ENCODE results near the gene RGPD4.
"Not testable (repeated sequence)": the region's sequence is repeated elsewhere in the genome, so short reads cannot be mapped to it uniquely, and the experiment has no call there.

Gene RGPD4

DNA sequence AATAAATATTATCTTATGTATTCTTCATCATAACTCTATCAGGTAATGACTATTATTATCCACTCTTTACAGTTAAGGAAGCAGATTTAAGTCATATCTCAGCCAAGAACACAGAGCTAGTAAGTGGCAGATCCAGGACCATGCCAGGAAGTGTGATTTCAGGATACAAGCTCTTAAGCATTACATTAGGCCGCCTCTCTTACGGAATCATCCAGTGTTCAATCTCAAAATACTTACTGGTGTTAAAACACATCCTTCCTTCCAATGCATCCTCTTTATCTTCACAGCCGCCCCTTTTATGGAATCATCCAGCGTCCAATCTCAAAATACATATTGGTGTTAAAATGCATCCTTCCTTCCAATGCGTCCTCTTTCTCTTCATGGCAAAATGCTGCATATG, 14.7 kb upstream of the RGPD4 start:
- TF ChIP-seq, protein P1, sequence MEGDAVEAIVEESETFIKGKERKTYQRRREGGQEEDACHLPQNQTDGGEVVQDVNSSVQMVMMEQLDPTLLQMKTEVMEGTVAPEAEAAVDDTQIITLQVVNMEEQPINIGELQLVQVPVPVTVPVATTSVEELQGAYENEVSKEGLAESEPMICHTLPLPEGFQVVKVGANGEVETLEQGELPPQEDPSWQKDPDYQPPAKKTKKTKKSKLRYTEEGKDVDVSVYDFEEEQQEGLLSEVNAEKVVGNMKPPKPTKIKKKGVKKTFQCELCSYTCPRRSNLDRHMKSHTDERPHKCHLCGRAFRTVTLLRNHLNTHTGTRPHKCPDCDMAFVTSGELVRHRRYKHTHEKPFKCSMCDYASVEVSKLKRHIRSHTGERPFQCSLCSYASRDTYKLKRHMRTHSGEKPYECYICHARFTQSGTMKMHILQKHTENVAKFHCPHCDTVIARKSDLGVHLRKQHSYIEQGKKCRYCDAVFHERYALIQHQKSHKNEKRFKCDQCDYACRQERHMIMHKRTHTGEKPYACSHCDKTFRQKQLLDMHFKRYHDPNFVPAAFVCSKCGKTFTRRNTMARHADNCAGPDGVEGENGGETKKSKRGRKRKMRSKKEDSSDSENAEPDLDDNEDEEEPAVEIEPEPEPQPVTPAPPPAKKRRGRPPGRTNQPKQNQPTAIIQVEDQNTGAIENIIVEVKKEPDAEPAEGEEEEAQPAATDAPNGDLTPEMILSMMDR (IDR thresholded peaks at IDR 0.05; ENCODE audit: insufficient read depth, low read length, poor library complexity, severe bottlenecking): no peak

DNA sequence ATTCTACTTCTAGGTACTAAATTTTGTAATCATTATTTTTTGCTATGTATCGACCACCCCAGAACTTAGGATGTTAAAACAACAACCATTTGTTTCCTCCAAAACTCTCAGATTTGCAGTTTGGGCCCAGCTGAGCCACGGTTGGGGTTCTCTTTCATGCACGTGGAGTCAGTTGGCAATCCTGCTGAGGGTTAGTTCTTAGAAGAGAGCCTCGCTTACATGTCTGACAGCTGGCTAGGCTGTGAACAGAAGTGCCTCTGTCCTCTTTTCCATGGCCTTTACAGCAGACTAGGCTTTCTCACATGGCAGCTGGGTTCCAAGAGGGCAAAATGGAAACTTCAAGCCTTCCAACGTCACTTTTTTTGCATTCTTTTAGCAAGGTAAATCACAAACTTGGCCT, 9.3 kb upstream of the RGPD4 start:
- no peak overlapping the region for H3K4me3 ChIP-seq (replicated peaks; ENCODE audit: low read depth, low read length)
- no peak for DNase-seq (ENCODE audit: extremely low read depth, insufficient read length)
- TF ChIP-seq, protein P1 (IDR thresholded peaks at IDR 0.05; ENCODE audit: insufficient read depth, low read length, poor library complexity, severe bottlenecking): no peak

More for the DNA sequence above, 14.7 kb upstream of the RGPD4 start:
- H3K36me3 ChIP-seq (ENCODE audit: control insufficient read depth, insufficient read depth, low read length): no peaks in the 10 kb centered on the region
- no peak for DNase-seq (ENCODE audit: extremely low read depth, insufficient read length)
- no peaks in the 10 kb centered on the region for H3K27me3 ChIP-seq (replicated peaks; ENCODE audit: control insufficient read depth, insufficient read depth, low read length)
- H3K4me3 ChIP-seq (replicated peaks; ENCODE audit: low read depth, low read length): no peak overlapping the region

DNA sequence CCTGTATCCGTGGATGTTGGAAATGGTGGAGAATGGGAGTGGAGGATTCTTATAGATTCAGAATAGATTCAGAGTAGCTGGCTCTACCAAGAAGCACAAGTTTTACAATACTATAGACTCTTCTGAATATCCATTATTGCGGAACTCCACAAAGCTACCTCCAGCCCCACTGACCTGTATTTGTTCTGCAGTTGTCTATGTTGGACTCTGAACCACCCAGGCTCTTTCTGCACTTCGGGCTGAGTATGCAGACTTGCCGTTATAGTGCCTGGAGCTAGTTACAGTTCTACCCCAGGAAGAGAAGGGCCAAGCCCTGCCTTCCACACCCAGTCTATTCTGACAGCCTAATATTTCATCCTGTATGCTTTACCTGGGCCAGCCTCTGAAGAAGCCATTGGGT, 4.4 kb upstream of the RGPD4 start:
- no peak overlapping the region for H3K4me3 ChIP-seq (replicated peaks; ENCODE audit: low read depth, low read length)
- H3K27me3 ChIP-seq (replicated peaks; ENCODE audit: control insufficient read depth, insufficient read depth, low read length): no peaks in the 10 kb centered on the region
- TF ChIP-seq, protein P1 (IDR thresholded peaks at IDR 0.05; ENCODE audit: insufficient read depth, low read length, poor library complexity, severe bottlenecking): no peak
- no peak for DNase-seq (ENCODE audit: extremely low read depth, insufficient read length)
- no peaks in the 10 kb centered on the region for H3K36me3 ChIP-seq (ENCODE audit: control insufficient read depth, insufficient read depth, low read length)

More for the DNA sequence above, 9.3 kb upstream of the RGPD4 start:
- Histone ChIP-seq H3K27me3 (replicated peaks; ENCODE audit: control insufficient read depth, insufficient read depth, low read length) (no peaks in the 10 kb centered on the region), H3K36me3 (ENCODE audit: control insufficient read depth, insufficient read depth, low read length) (no peaks in the 10 kb centered on the region)

DNA sequence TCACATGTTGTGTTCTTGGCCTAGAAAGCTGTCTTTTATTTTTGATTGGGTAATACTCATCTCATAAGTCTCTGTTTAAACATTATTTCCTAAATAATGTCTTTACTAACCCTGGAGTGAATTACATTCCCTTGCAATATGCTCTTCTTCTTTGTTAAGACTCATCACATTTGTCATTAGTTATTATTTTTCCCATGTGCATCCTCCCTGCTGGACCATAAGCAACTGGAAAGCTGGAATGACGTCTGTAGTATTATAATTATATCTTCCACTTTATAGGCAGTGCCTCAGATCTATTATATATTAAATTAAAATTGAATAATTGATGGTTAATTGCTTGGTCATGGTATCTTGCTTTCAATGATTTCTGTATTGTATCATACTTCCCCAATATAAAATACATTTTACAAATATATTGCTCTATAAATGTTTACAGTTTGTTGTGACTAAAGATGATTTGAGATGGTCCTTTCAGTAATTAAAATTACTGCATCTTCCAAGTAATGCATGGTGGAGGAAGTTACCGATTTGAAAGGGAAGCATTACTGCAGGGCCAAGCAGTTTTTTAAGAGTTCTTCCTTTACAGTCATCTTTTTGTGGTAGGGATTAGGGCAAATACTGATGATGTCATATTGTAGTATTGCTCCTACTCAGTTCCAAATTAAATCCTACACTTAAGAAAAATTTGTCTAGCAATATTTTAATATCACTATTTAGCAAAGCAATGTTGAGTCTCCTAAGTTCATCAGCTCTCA, 2.1 kb upstream of the RGPD4 start:
- no peaks in the 10 kb centered on the region for H3K27me3 ChIP-seq (replicated peaks; ENCODE audit: control insufficient read depth, insufficient read depth, low read length)
- no peaks in the 10 kb centered on the region for H3K36me3 ChIP-seq (ENCODE audit: control insufficient read depth, insufficient read depth, low read length)
- H3K4me3 ChIP-seq (replicated peaks; ENCODE audit: low read depth, low read length): no peak overlapping the region
- no peak for DNase-seq (ENCODE audit: extremely low read depth, insufficient read length)
- TF ChIP-seq, protein P1 (IDR thresholded peaks at IDR 0.05; ENCODE audit: insufficient read depth, low read length, poor library complexity, severe bottlenecking): no peak

DNA sequence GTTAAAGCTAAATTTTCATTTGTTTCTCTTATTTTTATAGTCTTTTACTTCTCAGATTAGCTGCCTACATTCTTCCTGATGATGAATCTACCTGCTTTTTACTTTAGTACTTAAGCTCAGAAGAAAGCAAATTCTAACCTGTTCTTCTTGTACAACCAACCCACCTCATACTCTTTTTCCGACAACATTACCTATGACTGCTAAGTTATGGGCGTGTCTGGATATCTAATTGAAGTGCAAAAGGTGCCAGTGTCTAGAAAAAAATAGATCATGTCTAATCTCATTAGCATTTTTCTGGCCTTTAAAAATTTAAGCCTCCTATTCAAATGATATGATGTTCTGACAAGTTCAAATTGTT, 1.5 kb upstream of the RGPD4 start:
- no peaks in the 10 kb centered on the region for H3K36me3 ChIP-seq (ENCODE audit: control insufficient read depth, insufficient read depth, low read length)
- no peak overlapping the region for H3K4me3 ChIP-seq (replicated peaks; ENCODE audit: low read depth, low read length)
- TF ChIP-seq, protein P1 (IDR thresholded peaks at IDR 0.05; ENCODE audit: insufficient read depth, low read length, poor library complexity, severe bottlenecking): no peak
- DNase-seq (ENCODE audit: extremely low read depth, insufficient read length): no peak
- no peaks in the 10 kb centered on the region for H3K27me3 ChIP-seq (replicated peaks; ENCODE audit: control insufficient read depth, insufficient read depth, low read length)

DNA sequence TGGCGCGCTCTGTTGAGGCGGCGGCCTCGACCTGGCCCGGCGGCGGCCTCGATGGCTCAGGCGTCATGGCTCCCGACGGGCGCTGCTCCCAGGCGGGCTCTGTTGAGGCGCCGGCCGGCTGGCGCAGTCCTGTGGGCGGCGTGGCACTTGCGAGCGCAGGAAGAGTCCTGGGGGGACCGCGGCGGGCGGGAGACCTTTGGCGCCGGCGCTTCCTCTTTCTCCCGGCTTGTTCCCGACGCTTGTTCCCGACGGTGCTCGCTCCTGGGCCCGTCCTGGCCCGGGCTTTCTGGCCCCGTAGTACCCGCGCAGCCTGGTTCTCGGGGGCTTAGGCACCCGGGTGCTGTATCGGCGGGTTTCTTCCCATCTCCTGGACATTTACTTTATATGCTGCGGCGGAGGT, 2.8 kb downstream of the RGPD4 start:
- not testable (repeated sequence) for DNase-seq (ENCODE audit: extremely low read depth, insufficient read length); H3K36me3 ChIP-seq (ENCODE audit: control insufficient read depth, insufficient read depth, low read length); H3K27me3 ChIP-seq (replicated peaks; ENCODE audit: control insufficient read depth, insufficient read depth, low read length); H3K4me3 ChIP-seq (replicated peaks; ENCODE audit: low read depth, low read length)

DNA sequence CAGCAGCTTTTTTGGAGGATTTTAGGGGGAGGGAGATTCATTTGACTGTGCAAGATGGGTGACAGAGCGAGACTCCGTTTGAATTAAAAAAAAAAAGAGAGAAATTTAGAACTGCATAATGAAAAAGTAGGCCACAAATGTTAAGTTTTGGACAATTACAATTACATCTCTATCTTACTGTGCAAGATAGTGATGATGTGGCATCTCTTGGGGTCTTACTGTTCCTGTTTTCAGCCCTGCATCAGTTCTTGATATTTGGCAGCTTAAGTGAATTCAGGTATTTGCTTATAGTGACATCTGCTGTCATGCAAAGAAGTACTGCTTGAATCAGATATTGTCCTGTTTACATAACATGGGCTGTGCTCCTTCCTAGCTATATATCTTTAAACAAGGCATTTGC, 6.5 kb downstream of the RGPD4 start:
- H3K36me3 ChIP-seq (ENCODE audit: control insufficient read depth, insufficient read depth, low read length); DNase-seq (ENCODE audit: extremely low read depth, insufficient read length); H3K4me3 ChIP-seq (replicated peaks; ENCODE audit: low read depth, low read length); H3K27me3 ChIP-seq (replicated peaks; ENCODE audit: control insufficient read depth, insufficient read depth, low read length): not testable (repeated sequence)

DNA sequence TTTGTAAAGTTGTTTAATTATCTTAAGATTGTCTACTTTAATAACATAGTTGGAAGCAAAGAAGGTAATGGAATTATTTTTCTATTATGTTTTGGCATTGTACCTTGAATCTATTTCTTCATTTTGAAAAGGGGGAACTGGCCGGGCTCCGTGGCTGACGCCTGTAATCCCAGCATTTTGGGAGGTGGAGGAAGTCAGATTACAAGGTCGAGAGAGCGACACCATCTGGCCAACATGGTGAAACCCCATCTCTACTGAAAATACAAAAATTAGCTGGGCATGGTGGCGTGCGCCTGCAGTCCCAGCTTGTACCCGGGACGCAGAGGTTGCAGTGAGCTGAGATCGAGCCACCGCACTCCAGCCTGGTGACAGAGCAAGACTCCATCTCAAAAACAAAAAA, 6.9 kb downstream of the RGPD4 start:
- not testable (repeated sequence) for H3K4me3 ChIP-seq (replicated peaks; ENCODE audit: low read depth, low read length); H3K27me3 ChIP-seq (replicated peaks; ENCODE audit: control insufficient read depth, insufficient read depth, low read length); DNase-seq (ENCODE audit: extremely low read depth, insufficient read length); H3K36me3 ChIP-seq (ENCODE audit: control insufficient read depth, insufficient read depth, low read length)

DNA sequence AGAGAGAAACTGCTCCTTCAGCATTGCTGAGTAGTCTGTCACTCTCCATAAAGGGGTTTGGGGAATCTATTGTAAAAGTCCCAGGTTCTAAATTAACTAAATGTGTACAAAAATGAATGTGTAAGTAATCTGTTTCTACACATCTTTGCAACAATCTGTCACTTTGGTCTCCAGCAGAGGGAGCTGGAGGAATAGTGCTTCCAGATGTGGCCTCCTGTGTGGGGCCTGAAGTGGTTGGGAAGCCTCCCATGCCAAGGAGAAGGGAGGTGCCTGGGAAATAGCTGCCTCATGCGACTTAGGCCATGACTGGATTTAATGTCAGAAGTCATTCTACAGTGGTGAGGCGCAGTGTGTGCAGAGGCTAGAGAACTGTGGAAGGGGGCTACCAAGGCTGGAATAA, 89.4 kb downstream of the RGPD4 start:
- not testable (repeated sequence) for H3K27me3 ChIP-seq (replicated peaks; ENCODE audit: control insufficient read depth, insufficient read depth, low read length); DNase-seq (ENCODE audit: extremely low read depth, insufficient read length); H3K36me3 ChIP-seq (ENCODE audit: control insufficient read depth, insufficient read depth, low read length); H3K4me3 ChIP-seq (replicated peaks; ENCODE audit: low read depth, low read length)

All from GM06990 (cell line).